Tracheal epithelial cell (primary cell): Measurements from ENCODE around the gene CPZ. TPM values are rescaled to one million over a fixed set of nuclear protein-coding genes. Genes with fewer than 3 reads are reported as not detected.

Experiments
- total RNA-seq: library from RNA; depleted of rRNA; stranded (reverse); fragments of >200 nt; gene quantifications from 2 replicates; pipeline ENCODE4 v1.2.1, GENCODE V29; 2014

CPZ gene
- 0.48 TPM in 1 of 2 replicates, not detected in the other for total RNA-seq

DNA sequence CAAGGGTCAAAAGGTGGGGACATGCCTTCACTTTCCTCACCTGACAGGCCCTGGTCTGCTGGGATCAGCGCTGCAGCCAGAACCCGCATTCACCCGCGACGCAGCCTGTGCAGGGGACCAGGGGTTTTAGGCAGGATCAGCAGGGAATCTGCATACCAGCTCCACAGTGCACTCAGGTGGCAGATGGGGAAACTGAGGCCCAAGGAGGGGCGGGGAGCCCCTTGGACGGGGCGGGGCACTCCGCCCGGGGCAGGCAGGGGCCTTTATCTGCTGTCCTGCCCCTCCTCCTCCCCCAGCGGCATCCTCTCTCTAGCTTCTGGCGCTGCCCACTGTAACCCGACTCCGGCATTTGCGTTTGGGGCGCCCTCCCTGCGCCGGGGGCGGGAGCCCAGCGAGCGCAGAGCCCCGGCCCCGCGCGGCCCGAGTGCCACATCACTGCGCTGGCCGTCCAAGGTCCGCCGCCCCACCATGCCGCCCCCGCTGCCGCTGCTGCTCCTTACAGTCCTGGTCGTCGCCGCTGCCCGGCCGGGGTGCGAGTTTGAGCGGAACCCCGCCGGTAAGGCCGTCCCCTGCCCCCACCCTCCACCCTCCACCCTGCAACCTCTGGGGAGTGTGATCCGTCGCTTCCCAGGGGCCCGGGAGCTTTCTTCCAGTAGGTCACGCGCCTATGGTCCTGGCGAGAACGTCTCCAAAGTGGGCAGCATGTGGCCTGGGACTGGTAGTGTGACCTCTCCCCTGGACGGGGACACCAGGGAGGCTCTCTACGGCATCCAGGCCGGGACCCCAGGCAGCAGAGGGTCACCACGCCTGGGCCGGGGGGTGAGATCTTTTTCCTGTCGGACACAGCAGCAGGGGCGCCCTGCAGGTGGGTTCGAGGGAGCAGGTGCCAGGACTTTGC, at the start of gene CPZ:
TSS of gene CPZ (plus strand) at position 400 of the 898 bp plus-strand sequence. CDS start at position 469, 69 bp downstream.

GRCh38 chr4:8580321-8581093, 12.1 kb upstream of the CPZ start, which contains the start of gene GPR78:
TSS of gene GPR78 (plus strand) at chr4:8580392. CDS start at chr4:8580983, 591 bp downstream.

Other genes starting within 250 kb of the CPZ start
- gene ACOX3, start 152.0 kb upstream of the CPZ start, total RNA-seq = 20.0 and 24.3 TPM in 2 replicates
- 14.7 and 22.9 TPM in 2 replicates for gene TRMT44, start 152.0 kb upstream of the CPZ start, total RNA-seq
- gene GPR78, start 12.4 kb upstream of the CPZ start, total RNA-seq = not detected in 2 replicates